GM18951 (cell line): ENCODE measurements around the gene CTBP2.

ENCODE experiments used
- POLR2A ChIP-seq: IDR thresholded peaks from 4 replicates; pipeline ENCODE4 v1.6.1; 2011; ENCODE audit warnings: mild to moderate bottlenecking; ENCODE audit not compliant: insufficient read length, insufficient read depth; ENCODE audit errors: extremely low read depth
- in situ Hi-C: fragments of 300-500 bp; cut with MboI; formaldehyde crosslinking; loops from one replicate; pipeline ENCODE4 v1.12.0; 2022; ENCODE audit warnings: low sequenced_read_pairs, mixed read lengths, inconsistent platforms; ENCODE audit not compliant: unreplicated experiment

CTBP2 gene

DNA sequence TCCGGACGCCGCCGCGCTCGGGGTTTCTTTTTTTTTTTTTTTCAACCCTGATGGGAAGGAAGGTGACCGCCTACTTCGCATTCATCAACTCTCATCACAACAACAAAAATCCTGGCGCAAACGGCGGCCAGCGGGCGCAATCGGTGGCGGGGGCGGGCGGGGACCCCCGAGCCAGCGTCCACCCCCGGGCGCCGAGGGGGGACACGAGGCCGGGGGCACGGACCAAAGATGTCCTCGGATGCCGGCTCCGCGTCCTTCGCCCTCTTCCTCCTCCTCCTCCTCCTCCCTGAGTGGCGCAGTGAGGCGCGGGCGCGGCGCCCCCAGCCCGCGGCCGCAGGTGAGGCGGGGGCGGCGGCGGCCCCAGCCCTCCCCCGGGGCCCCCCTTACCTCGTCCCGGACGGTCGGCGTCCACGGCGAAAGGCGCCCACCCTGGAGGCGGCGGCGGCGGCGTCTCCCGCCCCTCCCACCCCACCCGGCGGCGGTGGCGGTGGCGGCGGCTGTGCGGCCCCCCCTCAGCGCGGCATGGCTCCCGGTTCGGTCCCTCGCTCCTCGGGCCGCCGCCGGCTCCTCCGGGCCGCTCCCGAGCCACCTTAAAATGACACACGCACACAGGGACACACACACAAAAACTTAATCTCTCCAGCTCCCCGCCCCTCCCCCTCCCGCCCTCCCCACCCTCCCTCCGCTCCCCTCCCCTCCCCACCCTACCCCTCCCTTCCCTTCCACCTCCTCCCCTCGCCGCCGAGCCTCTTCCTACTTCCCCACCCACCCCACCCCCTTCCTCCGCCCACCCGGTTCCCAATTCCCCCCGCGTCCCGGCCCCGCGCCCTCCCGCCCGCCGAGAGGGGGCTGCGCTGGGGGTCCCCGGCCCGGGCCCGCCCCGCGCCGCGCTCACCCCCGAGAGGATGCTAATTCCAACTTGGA is at the start of gene CTBP2:
Gene CTBP2, minus strand, starts transcription at position 632 of the 924 bp plus-strand sequence.
- in situ Hi-C loops, result no loop called here
- TF ChIP-seq POLR2A, result no peak

- TF ChIP-seq POLR2A, result no peak
- in situ Hi-C loops, result no loop called here
Measured at GRCh38 chr10:125209591-125210355, 49.4 kb upstream of the CTBP2 start.

- TF ChIP-seq POLR2A, result no peak
- in situ Hi-C loops, result no loop called here
Measured at GRCh38 chr10:125208854-125209565, 48.6 kb upstream of the CTBP2 start.

- in situ Hi-C loops, result no loop called here
- no peak for TF ChIP-seq POLR2A
Measured at GRCh38 chr10:125206623-125207022, 46.3 kb upstream of the CTBP2 start.

DNA sequence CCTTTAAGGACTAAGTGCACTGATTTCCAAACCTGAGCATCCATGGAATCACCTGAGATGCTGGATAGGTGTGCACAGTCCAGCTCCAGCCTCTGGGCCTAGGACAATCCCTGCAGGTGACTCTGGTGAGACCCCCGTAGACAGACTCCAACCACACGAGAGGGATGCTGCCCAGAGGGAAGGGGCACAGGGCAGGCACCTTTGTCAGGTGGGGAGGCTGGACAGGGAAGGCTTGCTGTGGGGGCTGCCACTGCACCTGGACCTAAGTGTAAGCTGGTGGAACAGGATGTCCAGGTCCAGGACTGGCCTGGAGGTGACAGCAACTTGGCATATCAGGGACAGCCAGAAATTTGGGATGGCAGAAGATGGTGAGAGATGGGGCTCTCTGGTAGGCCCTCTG is 45.1 kb upstream of the CTBP2 start:
- in situ Hi-C loops, result no loop called here

GRCh38 chr10:125204400-125204799 is 44.0 kb upstream of the CTBP2 start:
- in situ Hi-C loops, result no loop called here
- no peak for TF ChIP-seq POLR2A

More for the DNA sequence above, 45.1 kb upstream of the CTBP2 start:
- no peak for TF ChIP-seq POLR2A

DNA sequence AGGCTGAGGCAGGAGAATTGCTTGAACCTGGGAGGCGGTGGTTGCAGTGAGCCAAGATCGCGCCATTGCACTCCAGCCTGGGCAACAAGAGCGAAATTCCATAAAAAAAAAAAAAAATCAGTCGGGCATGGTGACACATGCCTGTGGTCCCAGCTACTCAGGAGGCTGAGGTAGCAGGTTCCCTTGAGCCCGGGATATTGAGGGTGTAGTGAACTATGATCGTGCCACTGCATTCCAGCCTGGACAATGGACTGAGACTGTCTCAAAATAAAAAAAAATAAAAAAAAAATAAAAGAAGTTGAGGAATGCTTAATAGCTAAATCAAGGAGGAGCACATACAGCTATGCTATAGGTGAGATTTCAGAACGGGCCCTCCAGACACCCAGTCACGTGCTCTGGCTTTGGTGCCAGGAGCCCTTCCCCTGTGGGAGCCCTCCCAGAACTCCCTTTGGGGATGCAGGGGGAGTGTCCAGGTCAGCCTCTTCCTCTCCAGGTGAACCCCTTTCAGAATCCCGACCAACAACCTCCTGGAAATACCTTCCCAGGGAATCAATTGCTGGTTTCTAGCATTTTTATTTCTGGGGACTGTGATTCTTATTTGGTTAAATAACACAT is 42.9 kb upstream of the CTBP2 start:
- no peak for TF ChIP-seq POLR2A
- in situ Hi-C loops, result no loop called here

GRCh38 chr10:125201791-125202622 is 41.6 kb upstream of the CTBP2 start:
- in situ Hi-C loops, result no loop called here
- TF ChIP-seq POLR2A, result no peak

- no peak for TF ChIP-seq POLR2A
- in situ Hi-C loops, result no loop called here
Measured at GRCh38 chr10:125201108-125201524, 40.8 kb upstream of the CTBP2 start.

GRCh38 chr10:125200396-125200795 is 40.0 kb upstream of the CTBP2 start:
- in situ Hi-C loops, result no loop called here
- TF ChIP-seq POLR2A, result no peak

- in situ Hi-C loops, result no loop called here
- TF ChIP-seq POLR2A, result no peak
Measured at GRCh38 chr10:125199270-125199669, 38.9 kb upstream of the CTBP2 start.

- in situ Hi-C loops, result no loop called here
- TF ChIP-seq POLR2A, result no peak
Measured at GRCh38 chr10:125194814-125195213, 34.5 kb upstream of the CTBP2 start.

DNA sequence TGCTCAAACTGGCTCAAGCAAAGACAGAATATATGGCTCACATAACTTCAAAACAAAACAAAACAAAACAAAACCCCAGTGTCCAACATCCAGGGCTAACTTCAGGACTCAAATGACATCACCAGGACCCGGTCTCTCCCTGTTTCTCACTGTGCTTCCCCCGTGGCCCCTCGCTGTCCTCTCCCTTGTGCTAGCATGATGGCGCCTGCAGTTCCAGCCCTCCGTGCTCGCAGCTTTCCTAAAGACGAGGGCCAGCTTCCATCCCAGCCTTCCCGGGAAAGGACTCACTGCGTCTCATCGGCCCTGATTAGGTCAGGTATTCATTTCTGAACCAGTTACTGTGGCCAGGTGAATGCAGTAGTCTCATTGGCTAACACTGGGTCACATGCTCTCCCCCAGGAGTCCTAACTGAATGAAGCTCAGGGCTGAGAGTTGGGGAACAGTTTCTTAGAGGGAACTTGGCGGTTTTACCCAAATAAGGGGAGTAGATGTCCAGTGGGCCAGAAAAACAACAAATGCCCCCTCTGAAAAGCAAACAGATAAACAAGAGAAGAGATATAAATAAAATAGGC is 33.0 kb upstream of the CTBP2 start:
- in situ Hi-C loops, result no loop called here
- no peak for TF ChIP-seq POLR2A
